ENCODE data around the gene RRAGD. TPM values are rescaled to one million over a fixed set of nuclear protein-coding genes. Genes with fewer than 3 reads are reported as not detected.

Gene RRAGD
- total and polyA plus RNA-seq, 3 donors from 2014 or later, result 17.0 to 27.0 (median 19.4) TPM

DNA sequence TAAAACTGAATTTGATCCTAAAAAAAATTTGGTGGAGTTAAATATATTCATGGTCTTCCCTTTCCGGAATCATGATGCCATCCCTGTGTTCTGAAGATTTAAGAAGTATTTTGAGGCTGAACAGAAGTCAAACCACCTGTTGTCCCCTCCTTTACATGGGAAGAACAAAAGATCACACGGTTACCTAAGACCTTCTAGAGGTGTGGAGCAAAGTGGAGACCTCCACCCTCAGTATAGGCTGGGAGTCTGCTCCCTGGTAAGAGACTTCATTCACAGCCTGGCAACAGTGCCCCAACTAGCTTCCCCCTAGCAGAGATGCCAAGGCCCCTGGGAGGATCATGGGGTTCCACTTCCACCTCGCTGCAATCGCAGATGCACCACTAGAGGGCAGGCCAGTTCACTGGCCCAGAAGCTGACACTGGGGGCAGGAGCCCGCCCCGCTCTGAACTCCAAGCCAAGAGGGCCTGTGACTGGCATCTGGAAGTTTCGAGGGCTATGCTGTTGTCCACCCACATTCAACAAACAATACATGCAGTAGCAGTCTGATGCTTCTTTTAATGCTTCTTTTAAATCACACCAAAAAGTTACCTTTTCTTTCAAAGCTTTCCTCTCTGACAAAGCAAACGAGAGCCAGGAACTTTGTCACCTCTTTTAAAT is 40.1 kb downstream of the RRAGD start:
- H3K4me1 ChIP-seq, result no peaks in the 10 kb centered on the region
- intact Hi-C loops (cut with DNase I; ENCODE audit: low total_unique reads), result no loop called here
- TF ChIP-seq, protein P1, sequence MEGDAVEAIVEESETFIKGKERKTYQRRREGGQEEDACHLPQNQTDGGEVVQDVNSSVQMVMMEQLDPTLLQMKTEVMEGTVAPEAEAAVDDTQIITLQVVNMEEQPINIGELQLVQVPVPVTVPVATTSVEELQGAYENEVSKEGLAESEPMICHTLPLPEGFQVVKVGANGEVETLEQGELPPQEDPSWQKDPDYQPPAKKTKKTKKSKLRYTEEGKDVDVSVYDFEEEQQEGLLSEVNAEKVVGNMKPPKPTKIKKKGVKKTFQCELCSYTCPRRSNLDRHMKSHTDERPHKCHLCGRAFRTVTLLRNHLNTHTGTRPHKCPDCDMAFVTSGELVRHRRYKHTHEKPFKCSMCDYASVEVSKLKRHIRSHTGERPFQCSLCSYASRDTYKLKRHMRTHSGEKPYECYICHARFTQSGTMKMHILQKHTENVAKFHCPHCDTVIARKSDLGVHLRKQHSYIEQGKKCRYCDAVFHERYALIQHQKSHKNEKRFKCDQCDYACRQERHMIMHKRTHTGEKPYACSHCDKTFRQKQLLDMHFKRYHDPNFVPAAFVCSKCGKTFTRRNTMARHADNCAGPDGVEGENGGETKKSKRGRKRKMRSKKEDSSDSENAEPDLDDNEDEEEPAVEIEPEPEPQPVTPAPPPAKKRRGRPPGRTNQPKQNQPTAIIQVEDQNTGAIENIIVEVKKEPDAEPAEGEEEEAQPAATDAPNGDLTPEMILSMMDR (IDR thresholded peaks at IDR 0.05), result peak; percentile 70 to 89 (median 72)
- no peak for TF ChIP-seq POLR2A (IDR thresholded peaks at IDR 0.05)
- DNase-seq, result peak; percentile 81
- H3K9me3 ChIP-seq, result no peaks in the 10 kb centered on the region
- no peak overlapping the region for H3K27ac ChIP-seq
- H3K4me3 ChIP-seq, result no peak overlapping the region
- no peaks in the 10 kb centered on the region for H3K27me3 ChIP-seq
- WGBS, 2 donors, result 44 to 74% methylated on average over 5 to 8 of the region's 8 CpGs
- H3K36me3 ChIP-seq (ENCODE audit: low read depth, missing control alignments), result no peaks in the 10 kb centered on the region

DNA sequence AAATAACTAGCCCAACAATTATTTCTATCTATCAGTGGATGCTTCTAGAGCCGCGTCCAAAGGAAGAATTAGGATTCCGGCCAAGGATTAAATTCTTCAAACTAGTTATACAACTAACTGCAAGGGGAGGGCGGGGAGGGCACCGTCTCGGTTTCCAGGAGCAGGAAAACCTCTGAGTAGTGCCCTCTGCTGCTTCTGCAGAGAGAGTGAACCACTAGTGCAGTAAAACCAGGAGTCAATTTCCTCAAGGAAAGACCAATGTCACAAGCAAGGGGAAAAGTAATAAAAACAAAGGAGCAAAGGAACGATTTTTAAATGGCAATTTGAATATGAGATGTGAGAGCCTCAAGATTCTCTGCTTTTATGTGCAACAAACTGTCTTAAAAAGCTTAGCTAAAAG is 43.1 kb downstream of the RRAGD start:
- Histone ChIP-seq H3K36me3 (ENCODE audit: low read depth, missing control alignments) (no peaks in the 10 kb centered on the region), H3K4me3 (no peak overlapping the region), H3K9me3 (no peaks in the 10 kb centered on the region), H3K27me3 (no peaks in the 10 kb centered on the region), H3K27ac (no peak overlapping the region), H3K4me1 (no peaks in the 10 kb centered on the region)
- 16 to 23% methylated on average over 7 of the region's 7 CpGs for WGBS, 2 donors
- peak; percentile 72 for DNase-seq
- intact Hi-C loops (cut with DNase I; ENCODE audit: low total_unique reads), result no loop called here
- TF ChIP-seq, protein P1 (IDR thresholded peaks at IDR 0.05), result peak in 1 of 3 experiments; percentile 44
- TF ChIP-seq POLR2A (IDR thresholded peaks at IDR 0.05), result no peak

DNA sequence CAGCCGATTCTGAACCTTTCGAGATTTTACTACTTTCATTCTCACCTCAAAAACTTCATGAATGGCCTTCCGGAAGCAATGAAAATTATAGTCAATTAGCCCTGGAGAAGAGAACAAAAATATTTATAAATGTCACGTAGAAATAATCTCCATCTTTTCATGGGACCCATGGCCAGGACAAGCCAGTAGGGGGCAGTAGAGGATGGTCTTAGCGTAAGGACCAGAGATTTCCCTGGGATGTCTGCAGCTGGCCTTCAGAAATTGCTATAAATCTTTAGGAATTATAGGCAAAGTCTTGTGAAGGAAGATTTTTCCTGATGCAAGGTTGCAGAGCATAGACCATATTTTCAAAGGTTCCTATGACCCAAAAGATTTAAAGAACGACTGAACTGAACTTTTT is 44.0 kb downstream of the RRAGD start:
- intact Hi-C loops (cut with DNase I; ENCODE audit: low total_unique reads), result no loop called here
- 45 to 48% methylated on average over 6 of the region's 6 CpGs for WGBS, 2 donors
- Histone ChIP-seq H3K9me3 (no peaks in the 10 kb centered on the region), H3K4me1 (no peaks in the 10 kb centered on the region), H3K27ac (no peak overlapping the region), H3K36me3 (ENCODE audit: low read depth, missing control alignments) (no peaks in the 10 kb centered on the region), H3K27me3 (no peaks in the 10 kb centered on the region), H3K4me3 (no peak overlapping the region)
- TF ChIP-seq POLR2A (IDR thresholded peaks at IDR 0.05), result no peak
- TF ChIP-seq, protein P1 (IDR thresholded peaks at IDR 0.05), result peak; percentile 53 to 78 (median 63)
- peak; percentile 82 for DNase-seq

GRCh38 chr6:89364586-89364985 is 47.5 kb downstream of the RRAGD start:
- Histone ChIP-seq H3K9me3 (no peaks in the 10 kb centered on the region), H3K27ac (no peak overlapping the region), H3K36me3 (ENCODE audit: low read depth, missing control alignments) (no peaks in the 10 kb centered on the region), H3K4me3 (no peak overlapping the region), H3K27me3 (no peaks in the 10 kb centered on the region), H3K4me1 (no peaks in the 10 kb centered on the region)
- no peak for TF ChIP-seq POLR2A (IDR thresholded peaks at IDR 0.05)
- TF ChIP-seq, protein P1 (IDR thresholded peaks at IDR 0.05), result no peak
- DNase-seq, result no peak
- intact Hi-C loops (cut with DNase I; ENCODE audit: low total_unique reads), result no loop called here

DNA sequence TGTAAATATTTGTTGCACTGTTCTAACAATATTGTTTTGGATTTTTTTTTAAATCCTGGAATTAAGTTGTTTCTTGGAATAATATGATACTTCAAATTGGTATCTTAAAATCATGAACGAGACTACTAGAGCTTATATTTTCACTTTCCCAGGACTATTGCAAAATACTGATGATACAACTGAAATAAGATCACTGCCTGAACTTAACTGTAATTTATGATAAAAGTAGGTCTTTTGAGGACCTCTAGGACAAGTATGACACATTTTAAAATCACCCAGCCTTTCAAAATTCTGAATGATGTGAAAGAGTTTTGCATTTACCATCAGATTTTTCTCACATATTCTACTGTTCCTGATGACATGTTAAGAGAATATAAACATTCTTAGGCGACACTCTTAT is 50.9 kb downstream of the RRAGD start:
- Histone ChIP-seq H3K27ac (no peak overlapping the region), H3K9me3 (no peaks in the 10 kb centered on the region), H3K4me1 (no peaks in the 10 kb centered on the region), H3K4me3 (no peak overlapping the region), H3K27me3 (no peaks in the 10 kb centered on the region), H3K36me3 (ENCODE audit: low read depth, missing control alignments) (no peaks in the 10 kb centered on the region)
- 88 to 96% methylated on average over 2 of the region's 2 CpGs for WGBS, 2 donors
- TF ChIP-seq, protein P1 (IDR thresholded peaks at IDR 0.05), result no peak
- no peak for TF ChIP-seq POLR2A (IDR thresholded peaks at IDR 0.05)
- no peak for DNase-seq
- intact Hi-C loops (cut with DNase I; ENCODE audit: low total_unique reads), result no loop called here
